GM23248 (cell line): Measurements from ENCODE around the gene KCNMA1. TPM values are rescaled to one million over a fixed set of nuclear protein-coding genes. Genes with fewer than 3 reads are reported as not detected.

Source experiments
- DNase-seq: peaks from one replicate; pipeline ENCODE4 v3.0.0-alpha.2; 2015
- H2AFZ ChIP-seq: fragments of 200-600 bp; sonication (generic); 2 replicates; pipeline ENCODE4 v1.6.1; 2016; ENCODE audit warnings: antibody characterized with exemption
- H3F3A ChIP-seq: fragments of 200-600 bp; sonication (generic); 2 replicates; pipeline ENCODE4 v1.6.1; 2016; ENCODE audit warnings: mild to moderate bottlenecking, antibody characterized with exemption, mixed run types; ENCODE audit not compliant: insufficient read depth
- H3K27ac ChIP-seq: fragments of 200-600 bp; sonication (generic); 2 replicates; pipeline ENCODE4 v1.5.1; 2016; ENCODE audit warnings: mild to moderate bottlenecking
- H3K27me3 ChIP-seq: fragments of 200-600 bp; sonication (generic); replicated peaks from 2 replicates; pipeline ENCODE4 v1.6.1; 2016; ENCODE audit warnings: mild to moderate bottlenecking; ENCODE audit not compliant: insufficient read depth
- H3K36me3 ChIP-seq: fragments of 200-600 bp; sonication (generic); 2 replicates; pipeline ENCODE4 v1.6.1; 2016; ENCODE audit warnings: low read depth, mild to moderate bottlenecking
- H3K4me1 ChIP-seq: fragments of 200-600 bp; sonication (generic); 2 replicates; pipeline ENCODE4 v1.6.1; 2016; ENCODE audit warnings: mild to moderate bottlenecking; ENCODE audit not compliant: insufficient read depth
- H3K4me2 ChIP-seq: fragments of 200-600 bp; sonication (generic); one replicate; pipeline ENCODE4 v1.6.1; 2016; ENCODE audit warnings: mild to moderate bottlenecking; ENCODE audit not compliant: unreplicated experiment
- H3K4me3 ChIP-seq: fragments of 200-600 bp; sonication (generic); 2 replicates; pipeline ENCODE4 v1.5.1; 2016; ENCODE audit warnings: mild to moderate bottlenecking
- H3K79me2 ChIP-seq: fragments of 200-600 bp; sonication (generic); 2 replicates; pipeline ENCODE4 v1.6.1; 2016; ENCODE audit warnings: mild to moderate bottlenecking; ENCODE audit not compliant: insufficient read depth
- H3K9ac ChIP-seq: fragments of 200-600 bp; sonication (generic); 2 replicates; pipeline ENCODE4 v1.6.1; 2016; ENCODE audit warnings: mild to moderate bottlenecking
- H3K9me2 ChIP-seq: fragments of 200-600 bp; sonication (generic); 2 replicates; pipeline ENCODE4 v1.6.1; 2016; ENCODE audit warnings: mixed run types, mild to moderate bottlenecking, moderate library complexity; ENCODE audit not compliant: insufficient read depth
- H3K9me3 ChIP-seq: fragments of 200-600 bp; sonication (generic); one replicate; pipeline ENCODE4 v1.6.1; 2017; ENCODE audit warnings: low read depth
- H4K20me1 ChIP-seq: fragments of 200-600 bp; sonication (generic); 2 replicates; pipeline ENCODE4 v1.6.0; 2016; ENCODE audit not compliant: insufficient read depth
- EZH2 ChIP-seq: fragments of 200-600 bp; sonication (generic); IDR thresholded peaks from 2 replicates; pipeline ENCODE4 v1.6.1; 2018; ENCODE audit warnings: antibody characterized with exemption, mild to moderate bottlenecking; ENCODE audit not compliant: insufficient read depth, poor library complexity, severe bottlenecking
- EZH2phosphoT487 ChIP-seq: fragments of 200-600 bp; sonication (generic); IDR thresholded peaks from 2 replicates; pipeline ENCODE4 v1.6.1; 2018; ENCODE audit warnings: antibody characterized with exemption, moderate library complexity, mild to moderate bottlenecking, low read depth; ENCODE audit not compliant: insufficient read depth
- WGBS, 2 experiments: methylation state at CpG; one replicate each; pipeline ENCODE4 v1.1.6; 2015 to 2017; ENCODE audit warnings: low lambda C conversion rate in 2 of 2, low coverage in 1 of 2; ENCODE audit errors: missing lambda C conversion rate in 2 of 2; 5-methylcytosine and 5-hydroxymethylcytosine counted together
- in situ Hi-C: fragments of 300-500 bp; cut with MboI; formaldehyde crosslinking; loops from 2 replicates; pipeline ENCODE4 v1.15.0; 2020
- polyA plus RNA-seq: library from polyadenylated mRNA; unstranded; fragments of >200 nt; fragmentation: Nextera tagmentation; extraction: Ambion mirVana; gene quantifications from 2 replicates; pipeline ENCODE4 v1.2.1, GENCODE V29; 2016
- total RNA-seq: library from RNA; depleted of rRNA; stranded (reverse); fragments of >200 nt; shearing (Covaris generic); gene quantifications from 2 replicates; pipeline ENCODE4 v1.2.3, GENCODE V29; 2014

The KCNMA1 gene
- total and polyA plus RNA-seq, 2 experiments from 2014 or later, result 14.2 to 25.1 TPM

GRCh38 chr10:76937181-76937600, 700.4 kb downstream of the KCNMA1 start:
- H3K4me3 ChIP-seq, result no peak overlapping the region
- no peak overlapping the region for H3K27ac ChIP-seq
- H4K20me1 ChIP-seq, result no peaks in the 10 kb centered on the region
- WGBS, 2 experiments, result 20 to 39% methylated on average over 2 of the region's 2 CpGs
- no peaks in the 10 kb centered on the region for H3K4me1 ChIP-seq
- H3F3A ChIP-seq, result no peaks in the 10 kb centered on the region
- in situ Hi-C loops, result no loop called here
- H3K27me3 ChIP-seq, result no peaks in the 10 kb centered on the region
- TF ChIP-seq EZH2phosphoT487 (no peak), EZH2 (no peak)
- H3K4me2 ChIP-seq, result no peak overlapping the region
- H3K9me2 ChIP-seq, result no peaks in the 10 kb centered on the region
- H3K9me3 ChIP-seq, result no peaks in the 10 kb centered on the region
- H2AFZ ChIP-seq, result no peak overlapping the region
- H3K9ac ChIP-seq, result no peak overlapping the region
- no peaks in the 10 kb centered on the region for H3K79me2 ChIP-seq
- DNase-seq, result no peak
- H3K36me3 ChIP-seq, result no peaks in the 10 kb centered on the region

GRCh38 chr10:76935941-76936613, 701.5 kb downstream of the KCNMA1 start:
- DNase-seq, result no peak
- TF ChIP-seq EZH2 (no peak), EZH2phosphoT487 (no peak)
- Histone ChIP-seq H3K4me2 (no peak overlapping the region), H2AFZ (no peak overlapping the region), H3F3A (no peaks in the 10 kb centered on the region), H3K27ac (no peak overlapping the region), H3K9ac (no peak overlapping the region), H3K4me3 (no peak overlapping the region), H3K9me3 (no peaks in the 10 kb centered on the region), H4K20me1 (no peaks in the 10 kb centered on the region), H3K9me2 (no peaks in the 10 kb centered on the region), H3K79me2 (no peaks in the 10 kb centered on the region), H3K27me3 (no peaks in the 10 kb centered on the region), H3K36me3 (no peaks in the 10 kb centered on the region), H3K4me1 (no peaks in the 10 kb centered on the region)
- WGBS, 2 experiments, result 54 to 58% methylated on average over 4 of the region's 4 CpGs
- in situ Hi-C loops, result no loop called here

- DNase-seq, result no peak
- no peaks in the 10 kb centered on the region for H3F3A ChIP-seq
- no peaks in the 10 kb centered on the region for H3K9me3 ChIP-seq
- no peak overlapping the region for H3K4me3 ChIP-seq
- H2AFZ ChIP-seq, result no peak overlapping the region
- no peak overlapping the region for H3K27ac ChIP-seq
- no peaks in the 10 kb centered on the region for H3K9me2 ChIP-seq
- no peak overlapping the region for H3K4me2 ChIP-seq
- in situ Hi-C loops, result no loop called here
- no peaks in the 10 kb centered on the region for H3K36me3 ChIP-seq
- H3K9ac ChIP-seq, result no peak overlapping the region
- TF ChIP-seq EZH2 (no peak), EZH2phosphoT487 (no peak)
- 98 to 99% methylated on average over 7 of the region's 7 CpGs for WGBS, 2 experiments
- no peaks in the 10 kb centered on the region for H3K79me2 ChIP-seq
- H3K4me1 ChIP-seq, result no peaks in the 10 kb centered on the region
- no peaks in the 10 kb centered on the region for H4K20me1 ChIP-seq
- H3K27me3 ChIP-seq, result no peaks in the 10 kb centered on the region
Observed at GRCh38 chr10:76928565-76928964, 709.0 kb downstream of the KCNMA1 start.

- in situ Hi-C loops, result no loop called here
- 87 to 91% methylated on average over 6 of the region's 6 CpGs for WGBS, 2 experiments
- Histone ChIP-seq H3K4me1 (peaks cover 9% of the 10 kb centered on the region), H4K20me1 (no peaks in the 10 kb centered on the region), H3K27me3 (no peaks in the 10 kb centered on the region), H3K36me3 (no peaks in the 10 kb centered on the region), H2AFZ (no peak overlapping the region), H3K4me2 (no peak overlapping the region), H3K9me2 (no peaks in the 10 kb centered on the region), H3K79me2 (no peaks in the 10 kb centered on the region), H3K9ac (no peak overlapping the region), H3K4me3 (no peak overlapping the region), H3K27ac (no peak overlapping the region), H3K9me3 (no peaks in the 10 kb centered on the region), H3F3A (peaks cover 8% of the 10 kb centered on the region; the same call in 1 of the 2 replicates)
- no peak for DNase-seq
- TF ChIP-seq EZH2, result no peak
- no peak for TF ChIP-seq EZH2phosphoT487
Observed at GRCh38 chr10:76925636-76926405, 711.8 kb downstream of the KCNMA1 start.
